Nephron progenitor cell (in vitro differentiated cells): Measurements from ENCODE around the gene RPL15.
A peak's percentile ranks its signal among the peaks of the same experiment; 100 is the strongest.

Source experiments
- DNase-seq: peaks from one replicate; pipeline ENCODE4 v3.0.0; 2021
- H3K27ac Mint-ChIP-seq: 2 replicates; pipeline ENCODE4 v1.8.0; 2021; ENCODE audit warnings: mild to moderate bottlenecking, moderate library complexity, mixed read lengths
- H3K27me3 Mint-ChIP-seq: 2 replicates; pipeline ENCODE4 v1.8.0; 2021; ENCODE audit warnings: mild to moderate bottlenecking, low read depth, mixed read lengths; ENCODE audit not compliant: poor library complexity
- H3K36me3 Mint-ChIP-seq: 2 replicates; pipeline ENCODE4 v1.8.0; 2021; ENCODE audit warnings: low read depth, mixed read lengths
- H3K4me1 Mint-ChIP-seq: 2 replicates; pipeline ENCODE4 v1.8.0; 2021; ENCODE audit warnings: mixed read lengths
- H3K4me3 Mint-ChIP-seq: 2 replicates; pipeline ENCODE4 v1.8.0; 2021; ENCODE audit warnings: mild to moderate bottlenecking, moderate library complexity, mixed read lengths
- H3K9me3 Mint-ChIP-seq: 2 replicates; pipeline ENCODE4 v1.8.0; 2021; ENCODE audit warnings: mild to moderate bottlenecking, moderate library complexity, mixed read lengths
- CTCF ChIP-seq: fragments of 200-600 bp; sonication (generic); IDR thresholded peaks from 2 replicates; pipeline ENCODE4 v1.5.0; 2021; ENCODE audit warnings: antibody characterized with exemption

RPL15 gene

GRCh38 chr3:23885210-23885609 is 31.7 kb upstream of the RPL15 start:
- H3K4me1 Mint-ChIP-seq: peaks cover 32% of the 10 kb centered on the region
- H3K9me3 Mint-ChIP-seq: peaks cover 15% of the 10 kb centered on the region
- H3K4me3 Mint-ChIP-seq: no peak overlapping the region
- no peak for DNase-seq
- TF ChIP-seq CTCF: no peak
- H3K27ac Mint-ChIP-seq: no peak overlapping the region
- peaks cover 42% of the 10 kb centered on the region for H3K36me3 Mint-ChIP-seq
- no peaks in the 10 kb centered on the region for H3K27me3 Mint-ChIP-seq

- no peak for DNase-seq
- TF ChIP-seq CTCF: no peak
- peaks cover 34% of the 10 kb centered on the region for H3K36me3 Mint-ChIP-seq
- peaks cover 10% of the 10 kb centered on the region for H3K9me3 Mint-ChIP-seq
- H3K27ac Mint-ChIP-seq: peak overlapping the region; percentile 37
- H3K27me3 Mint-ChIP-seq: no peaks in the 10 kb centered on the region
- H3K4me1 Mint-ChIP-seq: peaks cover 24% of the 10 kb centered on the region
- no peak overlapping the region for H3K4me3 Mint-ChIP-seq
Measured at GRCh38 chr3:23886311-23886710, 30.6 kb upstream of the RPL15 start.

- Mint-ChIP-seq H3K27me3 (no peaks in the 10 kb centered on the region), H3K9me3 (no peaks in the 10 kb centered on the region), H3K36me3 (peaks cover 27% of the 10 kb centered on the region), H3K4me1 (peaks cover 16% of the 10 kb centered on the region), H3K27ac (no peak overlapping the region), H3K4me3 (no peak overlapping the region)
- peak; percentile 84 for TF ChIP-seq CTCF
- DNase-seq: no peak
Measured at GRCh38 chr3:23888617-23889228, 28.2 kb upstream of the RPL15 start.

- Mint-ChIP-seq H3K27ac (peak overlapping the region; percentile 52), H3K36me3 (peaks cover 34% of the 10 kb centered on the region), H3K27me3 (no peaks in the 10 kb centered on the region), H3K4me3 (no peak overlapping the region), H3K9me3 (no peaks in the 10 kb centered on the region), H3K4me1 (peaks cover 18% of the 10 kb centered on the region)
- DNase-seq: no peak
- no peak for TF ChIP-seq CTCF
Measured at GRCh38 chr3:23889386-23889785, 27.5 kb upstream of the RPL15 start.

- Mint-ChIP-seq H3K4me3 (no peak overlapping the region), H3K9me3 (no peaks in the 10 kb centered on the region), H3K27me3 (no peaks in the 10 kb centered on the region), H3K27ac (peak overlapping the region; percentile 92), H3K36me3 (peaks cover 40% of the 10 kb centered on the region), H3K4me1 (peaks cover 24% of the 10 kb centered on the region)
- TF ChIP-seq CTCF: no peak
- DNase-seq: no peak
Measured at GRCh38 chr3:23889950-23890349, 27.0 kb upstream of the RPL15 start.
